ENCODE measurements around the gene USF2.

USF2 gene

DNA sequence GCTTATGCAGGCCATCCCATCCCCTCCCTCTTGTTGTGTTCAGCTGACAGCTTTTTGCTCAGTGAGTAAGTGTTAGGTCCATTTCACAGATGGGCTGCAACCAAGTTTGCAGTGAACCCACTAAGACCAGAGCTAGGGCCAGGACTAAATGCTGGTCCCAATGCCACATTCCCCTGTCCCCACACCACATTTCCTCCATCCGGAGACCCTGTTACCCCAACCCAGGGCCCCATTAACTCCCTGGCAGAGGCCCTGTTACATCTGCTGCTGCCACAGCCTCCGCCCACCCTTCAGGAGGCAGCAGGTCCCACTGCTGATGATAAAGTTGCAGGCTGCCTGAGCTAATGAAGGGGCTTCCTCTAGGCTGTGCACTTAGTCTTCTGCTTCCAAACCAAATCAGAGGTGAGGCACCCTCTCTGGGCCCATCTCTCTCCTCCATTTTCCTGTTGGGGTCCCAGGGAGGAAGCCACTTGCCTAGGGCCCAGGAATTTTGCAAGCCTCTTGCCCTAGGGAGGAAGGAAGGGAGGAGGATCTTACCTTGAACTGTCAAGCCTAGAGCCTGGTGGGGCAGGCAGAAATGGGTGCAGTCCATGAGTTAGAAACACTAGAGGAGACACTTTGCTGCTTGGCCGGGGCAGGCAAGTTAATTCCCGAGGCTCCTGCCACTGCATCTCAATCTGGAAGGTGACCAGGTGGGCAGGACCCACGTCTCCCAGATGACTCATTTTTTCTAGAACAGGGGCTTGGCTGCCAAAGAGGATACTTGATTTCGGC, 3.4 kb upstream of the USF2 start:
- DNase-seq (ENCODE audit: low read depth) = peak; percentile 15

DNA sequence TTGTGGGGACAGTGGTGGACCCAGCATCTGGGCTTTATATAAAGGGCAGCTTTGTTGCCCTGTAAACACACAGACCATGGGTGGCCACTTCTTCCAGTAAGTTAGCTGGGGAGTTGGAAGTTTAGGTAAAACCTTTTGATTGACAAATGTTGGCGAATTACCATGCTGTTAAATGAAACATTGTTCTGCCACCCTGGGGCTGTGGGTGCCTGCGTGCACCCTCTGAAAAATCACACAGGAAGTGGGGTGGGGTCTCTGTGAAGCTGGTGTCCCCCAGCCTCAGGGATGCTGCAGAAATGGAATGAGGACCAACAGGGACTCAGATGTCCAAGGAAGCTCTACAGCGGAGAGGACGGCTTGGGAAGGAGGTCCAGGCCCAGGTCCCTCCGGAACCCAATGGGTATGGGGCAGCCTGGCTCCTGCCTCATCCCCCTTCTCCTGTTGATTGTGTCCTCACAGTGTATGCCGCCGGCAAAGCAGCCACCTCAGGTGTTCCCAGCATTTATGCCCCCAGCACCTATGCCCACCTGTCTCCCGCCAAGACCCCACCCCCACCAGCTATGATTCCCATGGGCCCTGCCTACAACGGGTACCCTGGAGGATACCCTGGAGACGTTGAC, 2.8 kb upstream of the USF2 start:
- DNase-seq (ENCODE audit: low read depth) = no peak

DNA sequence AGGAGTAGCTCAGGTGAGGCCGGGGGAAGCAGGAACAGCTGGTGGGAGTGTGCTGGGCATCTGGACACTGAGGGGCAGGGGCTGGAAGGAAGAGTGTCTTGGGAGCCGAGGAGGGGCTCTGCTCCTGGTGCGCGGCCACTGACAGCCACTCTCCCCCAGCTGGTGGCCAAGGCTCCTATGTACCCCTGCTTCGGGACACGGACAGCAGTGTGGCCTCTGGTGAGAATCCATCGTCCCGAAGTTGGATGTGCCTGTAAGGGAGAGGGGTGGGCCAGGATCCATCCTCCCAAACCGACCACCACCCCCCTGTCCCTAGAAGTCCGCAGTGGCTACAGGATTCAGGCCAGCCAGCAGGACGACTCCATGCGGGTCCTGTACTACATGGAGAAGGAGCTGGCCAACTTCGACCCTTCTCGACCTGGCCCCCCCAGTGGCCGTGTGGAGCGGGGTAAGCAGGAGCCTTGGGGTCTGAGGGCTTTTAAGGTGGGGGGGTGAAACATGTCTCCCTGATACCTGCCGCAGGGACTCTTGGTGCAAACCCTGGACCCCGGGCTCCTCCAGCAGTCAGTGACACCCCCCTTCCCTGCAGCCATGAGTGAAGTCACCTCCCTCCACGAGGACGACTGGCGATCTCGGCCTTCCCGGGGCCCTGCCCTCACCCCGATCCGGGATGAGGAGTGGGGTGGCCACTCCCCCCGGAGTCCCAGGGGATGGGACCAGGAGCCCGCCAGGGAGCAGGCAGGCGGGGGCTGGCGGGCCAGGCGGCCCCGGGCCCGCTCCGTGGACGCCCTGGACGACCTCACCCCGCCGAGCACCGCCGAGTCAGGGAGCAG, 2.0 kb upstream of the USF2 start:
- DNase-seq (ENCODE audit: low read depth) = no peak

DNA sequence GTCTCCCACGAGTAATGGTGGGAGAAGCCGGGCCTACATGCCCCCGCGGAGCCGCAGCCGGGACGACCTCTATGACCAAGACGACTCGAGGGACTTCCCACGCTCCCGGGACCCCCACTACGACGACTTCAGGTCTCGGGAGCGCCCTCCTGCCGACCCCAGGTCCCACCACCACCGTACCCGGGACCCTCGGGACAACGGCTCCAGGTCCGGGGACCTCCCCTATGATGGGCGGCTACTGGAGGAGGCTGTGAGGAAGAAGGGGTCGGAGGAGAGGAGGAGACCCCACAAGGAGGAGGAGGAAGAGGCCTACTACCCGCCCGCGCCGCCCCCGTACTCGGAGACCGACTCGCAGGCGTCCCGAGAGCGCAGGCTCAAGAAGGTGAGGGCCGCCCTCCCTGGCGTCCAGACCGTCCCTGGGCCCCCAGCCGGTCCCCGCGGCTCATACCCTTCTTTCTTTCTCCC, 1.4 kb upstream of the USF2 start:
- peak; percentile 16 for DNase-seq (ENCODE audit: low read depth)

DNA sequence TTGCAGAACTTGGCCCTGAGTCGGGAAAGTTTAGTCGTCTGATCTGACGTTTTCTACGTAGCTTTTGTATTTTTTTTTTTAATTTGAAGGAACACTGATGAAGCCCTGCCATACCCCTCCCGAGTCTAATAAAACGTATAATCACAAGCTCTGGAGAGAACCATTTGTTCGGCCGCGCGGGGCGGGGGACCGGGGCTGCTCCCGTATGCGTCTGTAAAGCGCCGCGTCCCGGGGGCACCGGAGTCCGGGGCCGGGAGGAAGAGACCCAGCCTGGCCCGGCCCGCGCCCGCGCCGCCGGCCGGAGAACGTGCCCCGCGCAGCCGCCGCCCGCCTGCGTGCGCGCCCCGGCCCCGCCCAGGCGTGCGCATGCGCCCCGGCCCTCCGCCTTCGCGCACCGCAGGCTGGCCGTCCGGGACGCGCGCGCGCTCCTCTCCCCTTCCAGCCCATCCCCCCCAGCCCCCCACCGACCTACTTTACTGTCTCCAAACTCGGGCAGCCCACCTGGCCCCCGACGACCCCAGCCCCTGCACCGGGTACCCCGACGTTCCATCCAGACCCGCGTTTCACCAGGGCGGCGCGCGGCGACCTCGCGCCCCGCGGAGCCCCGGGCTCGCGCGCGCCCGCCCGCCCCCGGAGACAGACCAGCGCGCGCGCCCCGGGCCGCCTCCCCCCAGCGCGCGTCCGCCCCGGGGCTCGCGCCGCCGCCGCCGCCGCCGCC, 785 bp upstream of the USF2 start:
- DNase-seq (ENCODE audit: low read depth) = peak; percentile 70

DNA sequence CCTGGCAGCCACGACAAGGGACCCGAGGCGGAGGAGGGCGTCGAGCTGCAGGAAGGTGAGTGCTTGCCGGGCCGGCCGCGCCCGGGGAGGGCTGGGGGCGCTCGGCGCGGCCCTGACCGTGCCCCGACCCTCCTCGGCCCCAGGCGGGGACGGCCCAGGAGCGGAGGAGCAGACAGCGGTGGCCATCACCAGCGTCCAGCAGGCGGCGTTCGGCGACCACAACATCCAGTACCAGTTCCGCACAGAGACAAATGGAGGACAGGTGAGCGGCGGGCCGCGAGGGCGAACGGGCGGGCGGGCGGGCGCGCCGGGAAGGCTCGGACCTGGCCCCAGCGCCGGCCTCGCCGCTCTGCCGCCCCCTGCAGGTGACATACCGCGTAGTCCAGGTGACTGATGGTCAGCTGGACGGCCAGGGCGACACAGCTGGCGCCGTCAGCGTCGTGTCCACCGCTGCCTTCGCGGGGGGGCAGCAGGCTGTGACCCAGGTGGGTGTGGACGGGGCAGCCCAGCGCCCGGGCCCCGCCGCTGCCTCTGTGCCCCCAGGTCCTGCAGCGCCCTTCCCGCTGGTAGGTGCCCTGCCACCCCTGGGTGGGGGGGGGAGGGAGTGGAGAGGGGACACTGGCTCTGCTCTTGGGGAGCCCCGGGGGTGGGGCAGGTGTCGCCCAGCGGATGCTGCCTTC, 816 bp downstream of the USF2 start:
- peak; percentile 70 for DNase-seq (ENCODE audit: low read depth)

DNA sequence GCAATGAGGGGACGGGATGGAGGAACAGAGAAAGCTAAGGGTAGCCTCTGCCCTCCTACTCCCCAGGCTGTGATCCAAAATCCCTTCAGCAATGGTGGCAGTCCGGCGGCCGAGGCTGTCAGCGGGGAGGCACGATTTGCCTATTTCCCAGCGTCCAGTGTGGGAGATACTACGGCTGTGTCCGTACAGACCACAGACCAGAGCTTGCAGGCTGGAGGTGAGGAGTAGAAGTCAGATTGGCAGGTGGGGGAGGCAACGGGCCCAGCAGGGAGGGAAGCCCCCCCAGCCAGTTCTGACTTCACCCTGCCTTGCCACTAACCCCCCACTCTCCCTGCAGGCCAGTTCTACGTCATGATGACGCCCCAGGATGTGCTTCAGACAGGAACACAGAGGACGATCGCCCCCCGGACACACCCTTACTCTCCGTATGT, 1.6 kb downstream of the USF2 start:
- DNase-seq (ENCODE audit: low read depth) = no peak

DNA sequence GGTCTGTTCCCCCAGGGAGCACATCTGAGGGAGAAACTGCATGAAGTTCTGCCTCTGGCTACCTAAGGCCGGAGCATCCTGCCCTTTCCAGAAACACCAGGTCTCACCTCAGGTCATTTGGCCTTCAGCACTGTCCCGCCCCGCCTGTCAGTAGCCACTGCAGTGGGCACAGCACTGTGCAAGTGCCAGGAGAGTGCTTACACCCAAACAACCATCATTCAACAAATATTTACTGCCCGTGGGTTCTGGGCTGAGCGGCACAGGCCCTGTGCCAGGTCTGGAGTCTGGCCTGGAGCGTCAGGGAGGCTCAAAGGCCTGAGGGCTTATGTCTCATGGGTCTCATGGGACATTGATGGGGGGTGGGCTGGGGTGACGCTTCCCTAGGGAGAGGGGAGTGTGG, 2.8 kb downstream of the USF2 start:
- no peak for DNase-seq (ENCODE audit: low read depth)

DNA sequence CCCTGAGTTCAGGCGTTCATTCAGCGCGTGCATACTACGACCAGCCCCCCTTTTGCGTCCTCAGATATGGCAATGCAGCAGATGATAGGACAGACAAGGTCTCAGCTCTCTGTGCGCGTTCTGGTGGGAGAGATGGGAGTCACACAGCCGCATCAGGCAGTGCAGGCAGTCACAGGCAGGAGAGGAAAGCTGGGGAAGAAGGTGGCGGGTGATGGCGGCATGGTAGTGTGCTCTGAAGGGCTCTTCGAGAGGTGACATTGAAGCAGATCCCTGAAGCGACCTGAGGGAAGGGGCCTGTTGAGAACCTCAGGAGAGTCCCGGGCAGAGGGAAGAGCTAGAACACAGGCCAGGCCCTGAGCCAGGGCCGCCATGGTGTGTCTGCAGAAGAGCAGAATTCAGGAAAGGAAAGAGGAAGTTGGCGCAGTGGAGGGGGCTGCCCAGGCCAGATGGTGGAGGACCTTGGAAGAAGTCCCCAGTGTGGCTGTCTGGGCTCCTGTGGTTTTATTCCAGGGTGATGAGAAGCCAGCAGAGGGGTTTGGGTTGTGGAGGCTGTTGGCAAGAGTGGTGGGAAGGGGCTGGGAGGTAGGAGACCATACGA, 3.5 kb downstream of the USF2 start:
- no peak for DNase-seq (ENCODE audit: low read depth)

DNA sequence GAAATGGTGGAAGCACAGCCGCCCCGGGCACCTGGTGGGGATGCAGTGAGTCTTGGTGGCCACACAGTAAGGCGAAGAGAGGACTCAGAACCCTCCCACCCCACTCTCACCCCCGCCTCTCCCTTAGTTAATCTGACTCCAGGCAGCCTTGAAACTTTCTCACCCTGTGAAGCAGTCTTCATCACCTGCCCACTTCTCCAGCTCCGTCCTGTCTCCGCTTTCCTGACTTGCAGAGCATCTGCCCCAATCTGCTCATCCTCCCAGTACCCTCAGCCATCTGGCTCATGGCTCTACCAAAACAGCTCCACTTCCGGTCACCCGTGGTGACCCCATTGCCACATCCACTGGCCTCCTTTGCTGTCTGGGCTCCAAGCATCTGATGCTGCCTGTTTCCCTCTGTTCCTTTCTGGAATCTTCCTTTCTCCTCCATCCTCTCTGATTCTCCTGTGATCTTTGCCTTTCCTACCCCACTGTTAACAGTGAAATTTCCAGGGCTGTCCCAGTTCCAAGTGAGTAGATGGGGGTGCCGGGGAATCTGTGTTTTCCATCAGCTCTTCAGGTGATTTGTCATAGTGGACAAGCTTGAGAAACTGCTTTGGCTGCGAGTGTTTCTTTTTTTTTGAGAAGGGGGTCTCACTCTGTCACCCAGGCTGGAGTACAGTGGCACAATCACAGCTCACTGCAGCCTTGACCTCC, 4.3 kb downstream of the USF2 start:
- DNase-seq (ENCODE audit: low read depth) = peak; percentile 36

DNA sequence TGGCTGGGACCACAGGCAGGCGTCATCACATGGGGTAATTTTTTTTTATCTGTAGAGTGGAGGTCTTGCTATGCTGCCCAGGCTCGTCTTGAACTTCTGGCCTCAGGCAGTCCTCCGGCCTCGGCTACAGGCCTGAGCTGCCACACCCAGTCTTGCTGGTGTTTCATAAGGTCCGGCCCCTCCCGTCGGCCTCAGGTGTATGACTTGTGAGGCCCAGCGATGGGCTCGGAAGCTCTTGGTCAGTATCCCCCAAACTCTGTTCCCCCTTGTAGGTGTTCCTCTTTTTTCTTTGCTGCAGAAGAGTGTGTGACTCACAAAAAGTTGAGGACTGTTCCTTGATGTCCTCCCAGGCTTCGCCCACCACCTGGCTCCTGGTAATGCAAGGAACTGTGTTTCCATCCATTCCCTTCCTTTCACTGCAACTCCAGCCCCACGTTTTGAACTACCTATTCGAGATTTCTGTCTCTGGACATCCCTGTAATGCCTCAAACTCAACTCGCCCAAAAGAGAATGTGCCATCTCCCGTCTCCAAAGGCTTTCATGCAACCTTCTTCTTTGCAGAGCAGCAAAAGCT, 5.0 kb downstream of the USF2 start:
- DNase-seq (ENCODE audit: low read depth) = no peak

DNA sequence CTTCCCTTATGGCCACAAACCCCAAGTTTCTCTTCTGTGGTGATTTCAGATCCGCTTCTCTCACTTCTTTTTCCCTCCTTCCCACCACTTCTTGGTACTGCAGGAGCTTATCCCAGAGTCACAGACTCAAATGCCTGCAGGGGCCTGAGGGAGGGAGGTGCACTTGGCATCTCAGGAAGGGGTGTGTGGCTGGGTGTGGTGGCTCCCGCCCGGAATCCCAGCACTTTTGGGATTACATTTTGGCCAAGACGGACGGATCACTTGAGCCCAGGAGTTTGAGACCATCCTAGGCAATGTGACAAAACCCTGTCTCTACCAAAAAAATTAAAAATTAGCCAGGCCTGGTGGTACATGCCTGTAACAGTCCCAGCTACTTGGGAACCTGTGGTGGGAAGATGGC, 5.6 kb downstream of the USF2 start:
- no peak for DNase-seq (ENCODE audit: low read depth)

DNA sequence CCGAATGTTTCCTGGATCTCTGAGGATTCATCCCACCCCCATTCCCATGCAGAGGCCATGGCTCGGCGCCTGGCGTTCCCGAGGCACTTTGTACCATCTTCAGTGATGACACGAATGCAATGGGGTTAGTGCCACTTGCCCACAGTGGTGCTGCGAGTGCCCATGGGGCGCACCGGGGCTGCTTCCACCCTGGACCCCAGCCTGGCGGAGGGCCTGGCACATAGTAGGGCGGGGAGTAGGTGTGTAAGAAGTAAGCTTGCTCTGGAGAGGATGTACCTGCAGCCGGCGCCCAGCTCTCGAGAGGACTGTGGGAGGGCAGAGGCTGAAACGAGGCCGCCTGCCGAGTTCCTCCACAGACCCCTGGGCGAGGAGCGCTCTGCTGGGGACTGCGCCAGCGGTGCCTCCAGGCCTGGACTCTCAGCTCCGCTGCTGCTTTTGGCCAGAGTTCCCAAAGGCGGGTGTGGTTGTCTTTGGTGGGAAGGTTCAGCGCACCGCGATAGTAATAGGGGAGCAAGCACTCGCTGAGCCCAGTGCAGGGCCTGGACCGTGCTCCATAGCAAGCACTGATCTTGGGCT, 8.0 kb downstream of the USF2 start:
- DNase-seq (ENCODE audit: low read depth) = no peak

DNA sequence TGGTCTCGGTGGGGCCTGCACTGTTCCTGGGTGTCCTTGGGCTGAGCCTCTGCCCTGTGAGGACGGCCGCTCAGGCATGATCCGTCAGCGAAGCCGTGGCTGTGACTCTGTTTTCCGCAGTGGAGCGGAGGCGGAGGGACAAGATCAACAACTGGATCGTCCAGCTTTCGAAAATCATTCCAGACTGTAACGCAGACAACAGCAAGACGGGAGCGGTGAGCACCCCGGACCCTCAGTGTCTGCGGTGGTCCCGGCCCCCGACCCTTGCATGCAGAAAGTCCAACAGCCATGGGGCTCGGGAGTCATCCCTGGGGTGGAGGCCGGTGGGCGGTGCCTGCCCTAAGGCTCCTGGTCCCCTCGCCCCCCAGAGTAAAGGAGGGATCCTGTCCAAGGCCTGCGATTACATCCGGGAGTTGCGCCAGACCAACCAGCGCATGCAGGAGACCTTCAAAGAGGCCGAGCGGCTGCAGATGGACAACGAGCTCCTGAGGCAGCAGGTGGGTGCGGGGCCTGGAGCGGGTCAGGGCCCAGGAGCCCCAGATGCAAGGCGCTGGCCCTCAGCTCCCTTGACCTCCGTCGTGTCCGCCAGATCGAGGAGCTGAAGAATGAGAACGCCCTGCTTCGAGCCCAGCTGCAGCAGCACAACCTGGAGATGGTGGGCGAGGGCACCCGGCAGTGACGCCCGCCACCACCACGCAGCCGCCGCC, 10.0 kb downstream of the USF2 start:
- DNase-seq (ENCODE audit: low read depth) = no peak

DNA sequence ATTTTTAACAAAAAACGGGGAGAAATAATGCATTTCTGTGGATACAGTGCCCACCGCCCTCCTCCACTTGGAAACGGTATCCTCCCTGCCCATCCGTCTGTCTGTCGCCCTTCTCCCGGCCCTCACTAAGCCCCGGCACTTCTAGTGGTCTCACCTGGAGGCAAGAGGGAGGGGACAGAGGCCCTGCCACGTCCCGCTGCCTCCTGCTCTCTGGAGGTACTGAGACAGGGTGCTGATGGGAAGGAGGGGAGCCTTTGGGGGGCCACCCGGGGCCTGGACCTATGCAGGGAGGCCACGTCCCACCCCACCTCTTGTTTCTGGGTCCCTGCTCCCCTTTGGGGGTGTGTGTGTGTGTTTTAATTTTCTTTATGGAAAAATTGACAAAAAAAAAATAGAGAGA, 10.6 kb downstream of the USF2 start:
- DNase-seq (ENCODE audit: low read depth) = no peak

DNA sequence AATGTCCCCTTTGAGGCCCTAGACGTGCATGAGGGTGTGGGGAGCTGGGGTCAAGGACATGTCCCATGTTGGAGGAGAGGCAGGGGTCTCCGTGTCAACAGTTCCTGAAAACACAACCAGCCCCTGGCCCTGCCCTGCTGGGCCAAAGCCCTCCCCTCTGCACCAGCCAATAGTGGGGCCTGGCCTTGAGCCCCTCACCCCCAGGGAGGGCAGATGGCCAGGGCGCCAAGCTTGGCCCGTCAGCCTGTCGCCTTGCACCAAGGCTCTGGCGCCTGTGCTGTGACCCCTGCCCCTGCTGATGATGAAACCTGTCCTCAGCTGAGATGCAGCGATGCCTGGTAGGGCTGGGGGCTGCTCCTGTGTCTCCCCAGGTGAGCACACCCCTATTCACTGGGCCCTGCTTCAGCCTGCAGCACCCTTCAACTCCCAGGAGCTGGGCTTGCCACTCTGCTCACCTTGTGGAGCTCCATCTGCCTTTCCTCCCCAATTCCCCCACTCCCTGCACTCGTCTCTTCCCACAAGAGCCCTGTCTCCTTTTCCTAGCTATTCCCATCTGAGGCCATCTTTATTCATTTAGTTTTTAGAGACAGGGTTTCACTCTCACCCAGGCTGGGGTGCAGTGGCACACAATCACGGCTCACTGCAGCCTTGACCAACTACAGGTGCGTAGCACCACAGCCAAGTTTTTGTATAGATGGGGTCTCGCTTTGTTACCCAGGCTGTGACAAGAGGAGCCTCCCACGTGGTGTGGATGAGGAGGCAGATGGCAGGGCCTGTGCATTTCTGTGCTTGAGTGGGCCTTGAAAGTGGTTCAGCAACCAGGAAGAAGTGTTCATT, 11.4 kb downstream of the USF2 start:
- no peak for DNase-seq (ENCODE audit: low read depth)

DNA sequence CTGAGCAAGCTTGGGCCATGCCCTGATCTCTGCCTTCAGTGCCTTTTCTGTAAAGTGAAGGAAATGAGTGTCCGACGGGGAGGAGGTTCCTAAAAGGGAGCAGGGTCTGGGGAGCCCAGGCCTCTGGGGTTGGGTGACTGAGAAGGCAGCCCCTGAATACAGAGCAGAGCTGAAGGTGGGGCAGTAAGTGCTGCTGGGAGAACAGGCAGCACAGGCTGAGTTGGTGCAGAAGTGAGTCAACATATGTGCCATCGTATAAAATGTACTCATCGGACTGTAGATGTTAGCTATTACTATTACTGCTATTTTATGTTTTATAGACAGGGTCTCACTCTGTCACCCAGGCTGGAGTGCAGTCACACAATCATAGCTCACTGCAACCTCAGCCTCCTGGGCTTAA, 12.5 kb downstream of the USF2 start:
- no peak for DNase-seq (ENCODE audit: low read depth)
